Karpas-422 (cell line): ENCODE results near the gene KCNJ6. TPM values are rescaled to one million over a fixed set of nuclear protein-coding genes. Genes with fewer than 3 reads are reported as not detected.

ENCODE experiments used
- DNase-seq: peaks from one replicate; pipeline ENCODE4 v3.0.0-alpha.2; 2015
- H2AFZ ChIP-seq: fragments of 200-600 bp; sonication (generic); 2 replicates; pipeline ENCODE4 v1.6.1; 2014; ENCODE audit warnings: antibody characterized with exemption, low read length, mixed read lengths
- H3K27ac ChIP-seq: fragments of 200-600 bp; sonication (generic); 2 replicates; pipeline ENCODE4 v1.5.1; 2014; ENCODE audit warnings: mild to moderate bottlenecking, low read length, moderate library complexity
- H3K27me3 ChIP-seq: fragments of 200-600 bp; sonication (generic); 2 replicates; pipeline ENCODE4 v1.6.1; 2014; ENCODE audit warnings: low read length, mixed read lengths
- H3K36me3 ChIP-seq: fragments of 200-600 bp; sonication (generic); 2 replicates; pipeline ENCODE4 v1.6.1; 2014; ENCODE audit warnings: low read length, mixed read lengths; ENCODE audit not compliant: insufficient read depth
- H3K4me1 ChIP-seq: fragments of 200-600 bp; sonication (generic); 2 replicates; pipeline ENCODE4 v1.6.1; 2014; ENCODE audit warnings: mild to moderate bottlenecking, low read length, mixed read lengths
- H3K4me2 ChIP-seq: fragments of 200-600 bp; sonication (generic); 2 replicates; pipeline ENCODE4 v1.6.1; 2014; ENCODE audit warnings: low read length, low read depth, mild to moderate bottlenecking; ENCODE audit not compliant: poor library complexity, severe bottlenecking
- H3K4me3 ChIP-seq: fragments of 200-600 bp; sonication (generic); 2 replicates; pipeline ENCODE4 v1.5.1; 2014; ENCODE audit warnings: mild to moderate bottlenecking, antibody characterized with exemption, low read length, mixed read lengths
- H3K79me2 ChIP-seq: fragments of 200-600 bp; sonication (generic); 2 replicates; pipeline ENCODE4 v1.6.1; 2014; ENCODE audit warnings: mild to moderate bottlenecking, low read length, mixed read lengths
- H3K9ac ChIP-seq: fragments of 200-600 bp; sonication (generic); 2 replicates; pipeline ENCODE4 v1.6.0; 2014; ENCODE audit warnings: low read length
- H3K9me2 ChIP-seq: fragments of 200-600 bp; sonication (generic), shearing (Covaris generic); replicated peaks from 2 replicates; pipeline ENCODE4 v1.6.0; 2014; ENCODE audit warnings: mild to moderate bottlenecking, low read length, moderate library complexity; ENCODE audit not compliant: insufficient read depth
- H3K9me3 ChIP-seq: fragments of 300-700, 200-600 bp; sonication (generic); 2 replicates; pipeline ENCODE4 v1.6.1; 2014; ENCODE audit warnings: low read length, mixed read lengths
- H4K20me1 ChIP-seq: fragments of 200-600 bp; sonication (generic); 2 replicates; pipeline ENCODE4 v1.6.1; 2014; ENCODE audit warnings: mild to moderate bottlenecking, antibody characterized with exemption, low read length, low read depth; ENCODE audit not compliant: insufficient read depth
- total RNA-seq: library from RNA; depleted of rRNA; stranded (reverse); fragments of >200 nt; shearing (Covaris generic); gene quantifications from 2 replicates; pipeline ENCODE4 v1.2.3, GENCODE V29; 2014; ENCODE audit warnings: low replicate concordance

The KCNJ6 gene
- total RNA-seq, 1 experiment from 2014 or later: not detected

- peak; percentile 19 for DNase-seq
- no peaks in the 10 kb centered on the region for H3K36me3 ChIP-seq
- H3K79me2 ChIP-seq: no peaks in the 10 kb centered on the region
- no peak overlapping the region for H3K4me2 ChIP-seq
- no peak overlapping the region for H3K4me3 ChIP-seq
- no peak overlapping the region for H2AFZ ChIP-seq
- H4K20me1 ChIP-seq: no peaks in the 10 kb centered on the region
- peaks cover 7% of the 10 kb centered on the region; the same call in 1 of the 2 replicates for H3K9me3 ChIP-seq
- H3K9me2 ChIP-seq: no peaks in the 10 kb centered on the region
- H3K27ac ChIP-seq: no peak overlapping the region
- no peaks in the 10 kb centered on the region for H3K27me3 ChIP-seq
- no peaks in the 10 kb centered on the region for H3K4me1 ChIP-seq
- no peak overlapping the region for H3K9ac ChIP-seq
Observed at GRCh38 chr21:37815893-37816292, 100.4 kb downstream of the KCNJ6 start.

- no peak overlapping the region for H3K4me3 ChIP-seq
- no peaks in the 10 kb centered on the region for H3K9me2 ChIP-seq
- no peaks in the 10 kb centered on the region for H3K36me3 ChIP-seq
- no peak overlapping the region for H3K4me2 ChIP-seq
- H3K79me2 ChIP-seq: no peaks in the 10 kb centered on the region
- H4K20me1 ChIP-seq: no peaks in the 10 kb centered on the region
- H3K27me3 ChIP-seq: no peaks in the 10 kb centered on the region
- H3K9me3 ChIP-seq: peaks cover 7% of the 10 kb centered on the region; the same call in 1 of the 2 replicates
- H2AFZ ChIP-seq: no peak overlapping the region
- H3K27ac ChIP-seq: no peak overlapping the region
- no peaks in the 10 kb centered on the region for H3K4me1 ChIP-seq
- H3K9ac ChIP-seq: no peak overlapping the region
- DNase-seq: peak; percentile 21
Observed at GRCh38 chr21:37811711-37812110, 104.5 kb downstream of the KCNJ6 start.

GRCh38 chr21:37808261-37808660 is 108.0 kb downstream of the KCNJ6 start:
- Histone ChIP-seq H4K20me1 (no peaks in the 10 kb centered on the region), H3K4me3 (no peak overlapping the region), H3K4me2 (no peak overlapping the region), H3K9ac (no peak overlapping the region), H3K9me3 (peaks cover 7% of the 10 kb centered on the region; the same call in 1 of the 2 replicates), H3K79me2 (no peaks in the 10 kb centered on the region), H2AFZ (no peak overlapping the region), H3K36me3 (no peaks in the 10 kb centered on the region), H3K4me1 (no peaks in the 10 kb centered on the region), H3K9me2 (no peaks in the 10 kb centered on the region), H3K27ac (no peak overlapping the region), H3K27me3 (no peaks in the 10 kb centered on the region)
- no peak for DNase-seq

- Histone ChIP-seq H3K9me3 (no peaks in the 10 kb centered on the region), H3K36me3 (no peaks in the 10 kb centered on the region), H2AFZ (no peak overlapping the region), H3K9me2 (no peaks in the 10 kb centered on the region), H4K20me1 (no peaks in the 10 kb centered on the region), H3K9ac (no peak overlapping the region), H3K4me1 (no peaks in the 10 kb centered on the region), H3K27me3 (no peaks in the 10 kb centered on the region), H3K27ac (no peak overlapping the region), H3K4me2 (no peak overlapping the region), H3K4me3 (no peak overlapping the region), H3K79me2 (no peaks in the 10 kb centered on the region)
- no peak for DNase-seq
Observed at GRCh38 chr21:37805266-37805665, 111.0 kb downstream of the KCNJ6 start.

- H3K9ac ChIP-seq: no peak overlapping the region
- no peaks in the 10 kb centered on the region for H3K27me3 ChIP-seq
- no peaks in the 10 kb centered on the region for H3K9me2 ChIP-seq
- H3K9me3 ChIP-seq: no peaks in the 10 kb centered on the region
- H3K4me1 ChIP-seq: no peaks in the 10 kb centered on the region
- H3K4me2 ChIP-seq: no peak overlapping the region
- no peak overlapping the region for H2AFZ ChIP-seq
- H3K36me3 ChIP-seq: no peaks in the 10 kb centered on the region
- no peak overlapping the region for H3K27ac ChIP-seq
- H3K79me2 ChIP-seq: no peaks in the 10 kb centered on the region
- H4K20me1 ChIP-seq: no peaks in the 10 kb centered on the region
- DNase-seq: no peak
- H3K4me3 ChIP-seq: no peak overlapping the region
Observed at GRCh38 chr21:37804001-37804400, 112.3 kb downstream of the KCNJ6 start.

- H3K9me2 ChIP-seq: no peaks in the 10 kb centered on the region
- no peak overlapping the region for H3K4me3 ChIP-seq
- H3K79me2 ChIP-seq: no peaks in the 10 kb centered on the region
- no peak overlapping the region for H3K27ac ChIP-seq
- H3K27me3 ChIP-seq: no peaks in the 10 kb centered on the region
- no peaks in the 10 kb centered on the region for H3K4me1 ChIP-seq
- H3K4me2 ChIP-seq: no peak overlapping the region
- no peaks in the 10 kb centered on the region for H3K36me3 ChIP-seq
- H4K20me1 ChIP-seq: no peaks in the 10 kb centered on the region
- H3K9me3 ChIP-seq: no peaks in the 10 kb centered on the region
- no peak overlapping the region for H2AFZ ChIP-seq
- H3K9ac ChIP-seq: no peak overlapping the region
- no peak for DNase-seq
Observed at GRCh38 chr21:37803101-37803651, 113.1 kb downstream of the KCNJ6 start.

GRCh38 chr21:37800456-37801061 is 115.7 kb downstream of the KCNJ6 start:
- H3K4me2 ChIP-seq: no peak overlapping the region
- no peaks in the 10 kb centered on the region for H3K79me2 ChIP-seq
- H4K20me1 ChIP-seq: no peaks in the 10 kb centered on the region
- H3K27me3 ChIP-seq: no peaks in the 10 kb centered on the region
- no peaks in the 10 kb centered on the region for H3K4me1 ChIP-seq
- no peak overlapping the region for H3K27ac ChIP-seq
- no peaks in the 10 kb centered on the region for H3K9me3 ChIP-seq
- no peak overlapping the region for H3K9ac ChIP-seq
- H3K4me3 ChIP-seq: no peak overlapping the region
- H2AFZ ChIP-seq: no peak overlapping the region
- no peak for DNase-seq
- no peaks in the 10 kb centered on the region for H3K9me2 ChIP-seq
- no peaks in the 10 kb centered on the region for H3K36me3 ChIP-seq

GRCh38 chr21:37800057-37800455 is 116.2 kb downstream of the KCNJ6 start:
- Histone ChIP-seq H3K27ac (no peak overlapping the region), H2AFZ (no peak overlapping the region), H3K4me2 (no peak overlapping the region), H3K27me3 (no peaks in the 10 kb centered on the region), H3K36me3 (no peaks in the 10 kb centered on the region), H3K4me3 (no peak overlapping the region), H3K9me2 (no peaks in the 10 kb centered on the region), H4K20me1 (no peaks in the 10 kb centered on the region), H3K79me2 (no peaks in the 10 kb centered on the region), H3K4me1 (no peaks in the 10 kb centered on the region), H3K9me3 (no peaks in the 10 kb centered on the region), H3K9ac (no peak overlapping the region)
- DNase-seq: no peak
